OCI-M2 (cell line): Measurements from ENCODE around the gene HOXB1.

Experiments used
- DNase-seq: peaks from one replicate; lab custom pipeline; 2025; ENCODE audit not compliant: unreplicated experiment; lab: John Stamatoyannopoulos, UW

The HOXB1 gene

DNA sequence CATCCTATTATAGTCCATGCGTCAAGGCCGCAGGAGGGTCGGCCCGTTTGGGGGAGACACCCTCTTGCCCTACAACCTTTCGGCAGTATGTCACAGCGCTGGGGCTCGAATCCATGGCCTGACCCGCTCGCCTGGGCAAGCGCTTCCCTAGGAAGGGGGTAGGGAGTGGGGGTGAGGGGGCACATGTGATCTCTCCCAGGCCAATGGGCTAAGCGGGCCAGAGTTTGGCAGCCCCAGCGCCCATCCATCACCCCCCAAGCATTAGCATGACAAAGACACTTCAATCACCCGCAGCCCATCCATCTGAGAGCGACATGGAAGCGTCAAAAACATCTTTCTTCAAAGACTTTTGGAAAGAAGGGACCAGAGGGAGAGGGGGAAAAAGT lies at the start of gene HOXB1:
HOXB1 (minus strand) TSS at position 125 of the 386 bp plus-strand sequence; CDS start at position 18, 107 bp downstream.
- DNase-seq = no peak

GRCh38 chr17:48579760-48580554 lies 49.1 kb upstream of the HOXB1 start:
- DNase-seq = no peak

GRCh38 chr17:48579471-48579759 lies 48.6 kb upstream of the HOXB1 start:
- no peak for DNase-seq

DNA sequence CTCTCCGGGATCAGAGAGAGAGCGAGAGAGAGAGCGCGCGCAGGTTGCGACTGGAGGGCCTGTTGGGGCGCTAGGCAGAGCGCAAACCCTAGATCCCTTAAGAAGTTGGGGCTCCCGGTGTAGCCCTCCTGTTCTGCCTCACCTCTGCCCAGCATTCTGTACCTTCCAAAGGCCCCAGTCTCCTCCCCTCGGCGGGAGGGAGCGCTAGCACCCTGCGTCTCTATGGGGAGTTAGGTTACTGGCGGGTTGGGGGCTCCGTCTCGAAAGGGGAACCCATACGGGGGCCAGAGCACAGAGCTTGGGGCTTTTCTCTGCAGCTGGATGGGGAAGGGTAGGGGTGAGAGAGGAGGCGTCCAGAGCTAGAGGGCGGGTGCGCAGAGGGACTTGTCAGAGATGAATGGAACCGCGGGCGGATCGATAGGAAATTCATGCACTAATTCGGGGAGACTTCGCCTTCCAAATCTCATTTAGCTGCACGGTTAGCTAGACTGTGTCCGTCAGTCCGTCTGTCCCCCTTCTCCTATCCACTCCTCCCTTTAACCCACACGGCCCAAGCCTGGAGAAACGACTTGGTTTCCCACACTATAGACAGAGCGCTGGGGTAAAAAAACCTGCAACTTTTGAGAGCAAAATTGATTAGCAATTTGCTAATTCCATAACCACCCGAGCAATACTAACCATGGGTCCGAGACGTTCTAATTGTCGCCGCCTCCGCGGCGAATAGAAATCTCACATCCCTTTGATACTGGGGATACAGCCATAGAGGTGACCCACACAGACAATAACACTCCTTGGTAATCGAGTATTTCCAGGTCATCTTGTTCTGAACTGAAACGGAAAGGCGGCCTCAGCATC lies 48.0 kb upstream of the HOXB1 start:
- DNase-seq = no peak

- DNase-seq = peak; percentile 42
Measured at GRCh38 chr17:48577946-48578615, 47.3 kb upstream of the HOXB1 start, which contains the start of gene HOXB4. Gene HOXB4, minus strand, starts transcription at chr17:48578350. Its CDS starts 31 bp downstream, at chr17:48578319.

DNA sequence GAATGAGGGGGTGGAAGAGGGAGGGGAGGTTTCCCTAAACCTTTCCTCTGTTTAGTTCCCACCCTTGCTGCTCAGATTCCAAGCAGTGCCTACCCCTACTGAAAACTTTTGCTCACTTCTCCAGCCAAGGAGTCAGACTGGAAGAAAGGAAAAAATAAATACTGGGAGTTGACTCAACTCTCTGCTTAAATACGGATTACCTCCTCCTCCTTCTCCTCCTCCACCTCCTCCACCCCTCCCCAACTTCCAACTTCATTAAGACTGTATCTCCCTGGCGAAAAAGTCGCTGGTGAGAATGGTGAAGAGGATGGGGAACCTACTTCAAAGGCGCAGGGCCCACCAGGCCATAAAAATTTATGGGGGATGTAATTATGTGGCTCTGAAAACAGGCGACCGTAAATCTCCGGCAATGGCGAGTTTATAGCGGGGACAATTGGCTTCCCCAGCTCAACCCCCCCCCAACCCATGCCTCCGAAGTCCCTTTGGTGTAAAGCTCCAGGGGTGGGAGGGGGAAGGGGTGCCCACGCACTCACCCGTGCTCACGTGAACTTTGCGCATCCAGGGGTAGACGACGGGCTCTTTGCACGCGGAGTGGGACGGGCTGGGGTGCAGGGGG lies 46.6 kb upstream of the HOXB1 start:
- DNase-seq = no peak

GRCh38 chr17:48576479-48577309 lies 45.9 kb upstream of the HOXB1 start:
- no peak for DNase-seq

GRCh38 chr17:48575673-48576478 lies 45.1 kb upstream of the HOXB1 start:
- DNase-seq = no peak

- no peak for DNase-seq
Measured at GRCh38 chr17:48575066-48575582, 44.3 kb upstream of the HOXB1 start.

GRCh38 chr17:48574505-48575065 lies 43.8 kb upstream of the HOXB1 start:
- DNase-seq = no peak

DNA sequence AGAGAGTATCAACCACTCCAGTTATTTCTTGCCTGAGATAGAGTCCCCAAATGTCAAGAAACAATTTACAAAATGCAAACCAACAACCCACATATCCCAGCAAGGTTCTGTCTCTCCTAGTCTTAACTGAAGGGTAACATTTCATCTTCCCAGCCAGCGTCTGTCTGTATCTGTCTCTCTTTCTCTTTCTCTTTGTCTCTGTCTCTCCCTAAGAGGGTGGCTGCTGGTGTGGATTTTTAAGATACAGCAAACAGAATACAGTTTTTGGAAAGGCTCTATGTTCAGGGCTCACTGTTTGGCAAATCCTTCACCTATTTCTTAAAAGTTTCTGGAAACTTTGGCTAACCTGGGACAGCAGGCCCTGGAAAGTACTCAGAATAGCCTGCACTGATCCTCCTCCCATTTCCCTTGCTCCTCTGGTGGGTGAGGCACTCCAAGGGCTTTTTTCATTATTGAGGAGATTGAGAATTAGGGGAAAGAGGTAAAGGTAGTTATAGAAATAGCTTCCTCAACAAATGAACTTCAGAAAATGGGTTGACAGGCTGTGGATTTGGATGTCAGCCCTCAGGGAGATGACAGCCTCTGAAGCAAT lies 41.1 kb upstream of the HOXB1 start:
- DNase-seq = no peak

GRCh38 chr17:48571024-48571818 lies 40.4 kb upstream of the HOXB1 start:
- no peak for DNase-seq

DNA sequence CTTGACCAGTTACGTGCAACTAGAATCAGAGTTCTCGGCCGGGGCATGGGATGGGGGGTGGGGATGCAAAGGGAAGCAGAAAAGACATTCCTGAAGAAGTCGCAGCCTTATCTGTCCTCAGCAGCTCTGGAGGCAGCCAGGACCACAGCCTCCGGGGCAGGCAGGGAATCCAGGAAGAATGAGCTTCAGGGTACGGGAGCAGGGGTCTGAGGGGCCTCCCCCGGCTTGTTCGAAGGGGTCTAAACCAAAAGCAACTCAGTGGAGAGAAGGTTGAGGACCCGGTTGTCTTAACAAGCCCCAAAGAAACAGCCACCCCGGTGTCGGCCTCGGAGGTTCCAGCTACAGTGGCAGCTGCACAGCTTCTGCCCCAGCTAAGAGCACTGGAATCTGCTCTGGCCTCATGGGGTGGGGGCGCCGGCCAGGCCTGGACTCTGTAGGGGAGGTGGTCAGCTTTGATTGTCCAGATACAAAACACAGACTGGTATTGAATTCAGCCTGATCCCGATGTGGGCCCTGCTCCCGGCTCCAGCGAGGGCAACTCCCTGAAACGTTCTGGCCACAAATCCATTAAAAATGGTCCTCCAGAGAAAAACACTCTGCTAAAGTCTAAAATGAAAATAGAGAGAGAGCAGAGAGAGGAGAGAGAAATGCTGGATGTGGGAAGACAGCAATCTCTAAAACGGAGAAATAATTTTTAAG lies 39.7 kb upstream of the HOXB1 start:
- no peak for DNase-seq

- no peak for DNase-seq
Measured at GRCh38 chr17:48569674-48570324, 39.0 kb upstream of the HOXB1 start.

GRCh38 chr17:48569240-48569582 lies 38.4 kb upstream of the HOXB1 start:
- no peak for DNase-seq

DNA sequence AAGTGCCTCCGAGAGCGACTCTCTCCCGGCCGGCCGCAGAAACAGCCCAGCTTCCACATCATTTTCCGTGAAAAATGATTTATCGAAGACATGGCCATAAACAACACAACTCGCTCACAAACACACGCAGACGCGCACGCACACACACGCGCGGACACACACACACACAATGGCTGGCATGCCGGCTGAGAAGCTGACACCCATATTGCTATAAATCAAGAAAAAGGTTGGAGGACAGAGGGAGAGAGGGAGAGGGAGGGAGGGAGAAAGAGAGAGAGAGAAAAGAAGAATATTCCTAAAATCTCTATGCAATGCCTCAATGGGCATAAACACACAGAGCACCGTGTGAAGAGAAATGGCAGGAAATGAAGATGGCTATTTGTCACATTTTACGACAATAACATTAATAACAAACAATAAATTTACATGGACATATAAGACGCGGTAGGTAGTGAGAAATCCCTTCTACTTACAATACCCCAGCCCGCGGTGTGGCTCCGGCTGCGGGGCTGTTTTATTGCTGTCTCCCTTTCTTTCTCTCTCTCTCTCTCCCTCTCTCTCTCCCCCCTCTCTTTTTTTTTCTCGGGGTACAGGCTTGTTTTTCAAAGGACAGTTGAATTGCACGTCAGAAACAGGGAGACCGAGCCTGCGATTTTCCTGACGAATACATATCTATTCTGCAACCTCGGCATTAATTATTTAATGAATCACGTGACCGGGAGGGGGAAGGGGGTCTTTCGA lies 37.9 kb upstream of the HOXB1 start:
- DNase-seq = no peak
